Measurements from ENCODE around the gene AGFG2.
"Not testable (repeated sequence)": the region's sequence is repeated elsewhere in the genome, so short reads cannot be mapped to it uniquely, and the experiment has no call there.

Gene AGFG2

GRCh38 chr7:100521909-100522593, 17.0 kb upstream of the AGFG2 start:
- DNase-seq, result not testable (repeated sequence)

- DNase-seq, result not testable (repeated sequence)
Observed at GRCh38 chr7:100523192-100523591, 15.8 kb upstream of the AGFG2 start.

- not testable (repeated sequence) for DNase-seq
Observed at GRCh38 chr7:100528108-100528866, 10.7 kb upstream of the AGFG2 start.

GRCh38 chr7:100532165-100533022, 6.6 kb upstream of the AGFG2 start:
- no peak for DNase-seq

DNA sequence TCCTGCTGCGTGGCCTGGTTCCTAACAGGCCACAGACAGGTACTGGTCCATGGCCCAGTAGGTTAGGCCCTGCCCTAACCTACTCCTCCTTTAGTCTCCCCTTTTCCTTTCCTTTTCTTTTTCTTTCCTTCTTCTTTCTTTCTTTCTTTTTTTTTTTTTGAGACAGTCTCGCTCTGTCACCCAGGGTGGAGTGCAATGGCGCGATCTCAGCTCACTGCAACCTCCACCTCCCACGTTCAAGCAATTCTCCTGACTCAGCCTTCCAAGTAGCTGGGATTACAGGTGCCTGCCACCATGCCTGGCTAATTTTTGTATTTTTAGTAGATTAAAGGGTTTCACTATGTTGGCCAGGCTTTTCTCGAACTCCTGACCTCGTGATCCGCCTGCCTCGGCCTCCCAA, 3.0 kb upstream of the AGFG2 start:
- DNase-seq, result not testable (repeated sequence)

GRCh38 chr7:100536695-100537094, 2.3 kb upstream of the AGFG2 start:
- not testable (repeated sequence) for DNase-seq

GRCh38 chr7:100538348-100538653, 702 bp upstream of the AGFG2 start:
- no peak for DNase-seq

DNA sequence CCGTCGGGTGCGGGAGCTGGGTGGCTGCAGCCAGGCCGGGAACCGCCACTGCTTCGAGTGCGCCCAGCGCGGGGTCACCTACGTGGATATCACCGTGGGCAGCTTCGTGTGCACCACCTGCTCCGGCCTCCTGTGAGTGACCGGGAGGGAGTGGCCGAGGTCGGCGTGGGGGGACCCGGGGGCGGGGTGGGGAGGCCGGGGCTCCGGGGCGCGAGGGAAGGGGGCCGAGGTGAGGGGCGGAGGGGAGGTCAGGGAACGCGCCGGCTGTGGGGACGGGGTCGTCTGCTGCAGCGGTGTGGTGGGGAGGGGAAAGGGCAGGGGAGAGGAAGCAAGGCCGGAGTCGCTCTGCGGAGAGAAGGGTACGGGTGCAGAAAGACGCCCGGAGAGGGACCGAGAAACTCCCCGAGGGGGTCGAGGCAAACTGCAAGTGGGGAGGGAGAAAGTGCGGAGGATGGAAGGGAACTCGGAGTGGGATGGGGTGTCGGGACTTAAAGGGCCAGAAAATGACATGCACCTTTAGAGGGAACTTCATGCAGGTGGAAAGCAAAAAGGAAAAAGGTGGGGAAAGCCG, 518 bp downstream of the AGFG2 start:
- no peak for DNase-seq

- no peak for DNase-seq
Observed at GRCh38 chr7:100540073-100540723, 1.2 kb downstream of the AGFG2 start.

- not testable (repeated sequence) for DNase-seq
Observed at GRCh38 chr7:100541309-100541708, 2.3 kb downstream of the AGFG2 start.

DNA sequence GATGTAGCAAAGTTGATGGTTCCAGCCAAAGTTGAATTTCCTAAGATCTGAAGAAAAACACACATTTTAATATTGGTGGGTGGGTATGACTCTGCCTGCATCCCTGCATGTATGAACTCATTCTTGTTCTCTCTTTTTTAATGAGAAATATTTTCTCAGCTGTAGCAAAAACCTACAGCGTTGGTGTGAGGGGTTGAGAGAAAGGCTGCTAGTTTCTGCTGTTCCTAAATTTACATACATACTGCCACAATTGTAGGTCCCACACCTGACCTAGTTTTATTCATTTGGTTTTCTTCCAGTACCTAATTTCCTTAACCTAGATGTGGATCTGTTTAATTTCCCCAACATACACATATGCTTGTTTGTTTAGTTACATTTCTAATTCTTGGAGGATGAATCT, 4.6 kb downstream of the AGFG2 start:
- no peak for DNase-seq

- no peak for DNase-seq
Observed at GRCh38 chr7:100544386-100544785, 5.4 kb downstream of the AGFG2 start.

- DNase-seq, result no peak
Observed at GRCh38 chr7:100544967-100545359, 6.0 kb downstream of the AGFG2 start.

- DNase-seq, result no peak
Observed at GRCh38 chr7:100545360-100546128, 6.5 kb downstream of the AGFG2 start.

- no peak for DNase-seq
Observed at GRCh38 chr7:100546129-100546925, 7.3 kb downstream of the AGFG2 start.

DNA sequence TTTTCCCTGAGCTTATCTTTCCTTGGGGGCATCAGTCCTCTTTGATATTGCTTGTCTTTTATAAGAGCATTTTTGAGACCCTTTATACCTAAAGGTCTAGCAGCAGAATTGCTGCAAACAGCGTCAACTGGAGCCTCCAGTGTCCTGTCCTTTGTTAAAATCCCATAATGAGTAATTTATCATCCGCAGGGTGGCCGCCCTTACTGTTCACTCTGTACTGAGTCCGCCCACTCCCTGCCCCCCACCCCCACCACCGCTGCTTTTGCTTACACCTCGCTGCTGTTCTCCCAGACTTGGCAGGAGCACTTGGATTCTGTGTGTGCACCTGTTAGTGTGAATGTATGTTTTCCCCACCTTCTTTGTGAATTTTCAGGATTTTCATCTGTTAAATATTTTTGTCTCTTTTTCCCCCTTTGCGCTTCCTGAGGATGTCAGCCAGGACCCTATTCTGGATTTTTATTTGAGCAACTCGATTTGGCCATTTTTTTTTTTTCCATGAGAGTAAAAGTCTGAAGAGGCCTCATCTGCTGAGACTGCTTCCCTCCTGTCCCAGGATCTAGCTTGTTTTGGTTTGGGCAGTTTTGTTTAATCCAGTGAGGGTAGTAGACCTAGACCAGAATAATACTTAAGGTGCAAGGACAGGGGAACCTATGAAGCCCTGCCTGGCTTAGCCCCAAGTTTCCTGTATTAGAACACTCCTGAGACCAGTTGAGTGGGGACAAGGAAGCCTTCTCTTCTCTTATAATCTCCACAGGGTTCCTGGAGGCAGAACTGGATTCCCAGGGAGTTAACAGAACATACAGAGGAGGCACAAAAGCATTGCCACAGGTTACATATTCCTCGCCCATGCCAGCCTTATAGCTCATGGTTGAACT, 8.2 kb downstream of the AGFG2 start:
- no peak for DNase-seq

GRCh38 chr7:100547872-100548271, 8.9 kb downstream of the AGFG2 start:
- DNase-seq, result no peak

DNA sequence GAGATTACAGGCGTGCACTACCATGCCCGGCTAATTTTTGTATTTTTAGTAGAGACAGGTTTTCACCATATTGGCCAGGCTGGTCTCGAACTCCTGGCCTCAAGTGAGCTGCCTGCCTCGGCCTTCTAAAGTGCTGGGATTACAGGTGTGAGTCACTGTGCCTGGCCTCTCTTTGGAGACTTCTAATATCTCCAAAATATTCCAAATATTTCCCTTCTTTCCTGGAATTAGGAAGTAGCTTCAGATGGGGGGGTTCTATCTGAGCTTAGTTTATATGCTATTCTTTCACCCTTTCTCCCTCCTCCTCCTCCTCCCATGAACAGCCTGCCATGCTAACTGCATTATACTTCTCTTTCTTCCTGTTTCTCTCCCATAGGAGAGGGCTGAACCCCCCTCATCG, 9.4 kb downstream of the AGFG2 start:
- DNase-seq, result not testable (repeated sequence)

- DNase-seq, result no peak
Observed at GRCh38 chr7:100552532-100552931, 13.5 kb downstream of the AGFG2 start.

DNA sequence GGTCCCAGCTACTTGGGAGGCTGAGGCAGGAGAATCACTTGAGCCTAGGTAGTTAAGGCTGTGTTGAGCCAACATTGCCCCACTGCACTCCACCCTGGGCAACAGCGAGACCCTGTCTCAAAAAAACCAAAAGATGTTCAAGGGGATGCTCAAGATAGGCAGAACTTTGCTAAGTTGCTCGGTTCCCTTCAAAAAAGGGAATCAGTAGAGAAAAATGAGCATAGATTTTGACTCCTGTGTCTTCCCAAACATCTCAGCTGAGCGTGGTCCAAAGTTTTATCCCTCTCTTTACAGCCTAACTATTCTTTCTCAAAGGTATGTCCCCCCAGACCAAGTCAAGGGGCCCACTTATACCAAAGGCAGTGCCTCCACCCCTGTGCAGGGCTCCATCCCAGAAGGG, 14.0 kb downstream of the AGFG2 start:
- no peak for DNase-seq
